ENCODE results near the gene MGME1.

- no peak for TF ChIP-seq POLR2AphosphoS5 (IDR thresholded peaks at IDR 0.05; ENCODE audit: low read depth, low read length)
- TF ChIP-seq REST (IDR thresholded peaks at IDR 0.05; ENCODE audit: insufficient read depth in 1 of 2, low read depth in 2 of 2, low read length in 2 of 2) = no peak
- TF ChIP-seq TAF1 (IDR thresholded peaks at IDR 0.05; ENCODE audit: borderline replicate concordance, insufficient read depth, low read length) = no peak
- TF ChIP-seq SIN3A (IDR thresholded peaks at IDR 0.05; ENCODE audit: borderline replicate concordance, insufficient read depth, low read length) = no peak
Observed at GRCh38 chr20:17932396-17932795, 36.4 kb upstream of the MGME1 start.

Measured in PFSK-1 (cell line).